ENCODE results near the gene CERS3. TPM values are rescaled to one million over a fixed set of nuclear protein-coding genes. Genes with fewer than 3 reads are reported as not detected.

The CERS3 gene
- polyA plus RNA-seq, 1 experiment, result not detected

DNA sequence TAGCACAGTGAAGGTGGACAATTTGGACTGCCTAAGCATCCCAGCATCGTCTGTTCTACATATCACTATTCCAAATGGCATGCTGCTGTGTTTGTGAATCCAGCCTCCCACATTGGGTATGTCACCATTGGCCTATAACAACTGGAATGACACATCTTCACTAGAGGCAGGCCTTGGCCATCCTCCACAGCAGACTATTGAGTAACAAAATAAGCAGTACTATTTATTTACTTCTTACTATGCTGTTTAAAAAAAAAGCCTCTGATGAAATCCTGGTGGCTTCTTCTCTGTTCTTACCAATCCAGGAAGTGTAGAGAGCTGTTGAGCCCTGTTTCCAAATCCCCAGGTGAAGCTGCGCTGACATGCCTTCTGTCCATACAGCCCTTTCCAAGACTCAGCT, 30.6 kb upstream of the CERS3 start:
- ChIA-PET CTCF (interaction anchor here (0.5 to 1.0 kb wide), 3 partner anchors 11 to 365 kb away, joined by 3 to 4 read pairs (median 3); no protein-coding TSS in a partner anchor), POLR2A (no interaction called here)
- peak; percentile 11 for DNase-seq (ENCODE audit: low read depth)
- TF ChIP-seq CTCF (IDR thresholded peaks at IDR 0.05; ENCODE audit: insufficient read depth, low read depth, low read length), result no peak
- H3K36me3 ChIP-seq (ENCODE audit: control insufficient read depth, insufficient read depth, low read length), result no peaks in the 10 kb centered on the region
- no peaks in the 10 kb centered on the region for H3K27me3 ChIP-seq (ENCODE audit: control insufficient read depth, insufficient read depth, low read length)
- H3K4me3 ChIP-seq (ENCODE audit: low read depth, low read length), result no peak overlapping the region

DNA sequence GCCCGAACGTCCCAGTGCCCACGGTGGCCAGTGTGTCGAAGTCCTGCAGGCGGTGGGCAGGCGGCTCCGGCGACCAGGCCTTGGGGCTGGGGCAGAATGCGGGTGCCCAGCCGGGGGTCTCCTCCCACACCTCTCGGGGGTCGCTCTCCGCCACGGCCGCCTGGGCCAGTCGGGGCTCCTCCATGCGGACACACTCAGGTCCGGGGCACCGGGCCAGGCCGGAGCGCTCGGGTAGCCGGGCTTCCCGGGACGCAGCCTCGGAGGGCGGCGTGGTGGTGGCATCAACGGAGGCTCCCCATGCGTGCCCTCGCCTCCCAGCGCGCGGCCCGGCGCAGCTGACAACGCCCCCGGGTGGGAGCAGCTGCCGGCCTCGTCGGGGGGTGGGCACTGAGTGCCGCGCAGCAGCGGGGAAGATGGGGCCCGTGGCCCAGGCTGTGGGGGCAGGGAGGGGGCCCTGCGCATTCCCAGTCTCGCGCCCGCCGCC, 30.1 kb upstream of the CERS3 start:
- no peak overlapping the region for H3K4me3 ChIP-seq (ENCODE audit: low read depth, low read length)
- CTCF ChIA-PET, result interaction anchor here (0.5 to 1.0 kb wide), 2 partner anchors 11 to 18 kb away, joined by 3 read pairs; no protein-coding TSS in a partner anchor

GRCh38 chr15:100553468-100553867, 24.7 kb upstream of the CERS3 start:
- no peak for TF ChIP-seq CTCF (IDR thresholded peaks at IDR 0.05; ENCODE audit: insufficient read depth, low read depth, low read length)
- ChIA-PET CTCF (interaction anchor here (0.7 kb wide), 1 partner anchor 152 kb away, joined by 3 read pairs; no protein-coding TSS in a partner anchor), POLR2A (no interaction called here)
- no peak overlapping the region for H3K4me3 ChIP-seq (ENCODE audit: low read depth, low read length)
- DNase-seq (ENCODE audit: low read depth), result no peak
- no peaks in the 10 kb centered on the region for H3K36me3 ChIP-seq (ENCODE audit: control insufficient read depth, insufficient read depth, low read length)
- no peaks in the 10 kb centered on the region for H3K27me3 ChIP-seq (ENCODE audit: control insufficient read depth, insufficient read depth, low read length)

More for the DNA sequence above, 30.1 kb upstream of the CERS3 start:
- H3K27me3 ChIP-seq (ENCODE audit: control insufficient read depth, insufficient read depth, low read length), result no peaks in the 10 kb centered on the region
- POLR2A ChIA-PET, result no interaction called here
- H3K36me3 ChIP-seq (ENCODE audit: control insufficient read depth, insufficient read depth, low read length), result no peaks in the 10 kb centered on the region
- no peak for DNase-seq (ENCODE audit: low read depth)
- TF ChIP-seq CTCF (IDR thresholded peaks at IDR 0.05; ENCODE audit: insufficient read depth, low read depth, low read length), result no peak

DNA sequence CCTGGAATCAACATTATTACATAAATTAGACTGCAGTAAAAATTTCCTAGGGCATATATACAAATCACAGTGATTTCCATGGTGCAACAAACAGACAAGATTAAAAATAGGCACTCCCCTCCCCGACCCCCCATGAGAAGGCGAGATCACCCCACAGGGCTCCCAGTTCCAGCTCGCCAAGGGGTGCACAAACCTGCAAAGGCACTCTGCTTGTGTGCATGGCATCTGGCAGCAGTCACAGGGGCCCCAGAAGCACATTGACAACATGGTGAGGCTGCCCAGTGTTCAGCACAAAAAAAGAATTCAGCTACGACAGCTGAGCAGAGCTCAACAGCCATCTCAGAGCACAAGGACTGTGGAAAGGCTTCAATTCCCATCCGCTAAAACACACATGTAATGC, 19.2 kb upstream of the CERS3 start:
- no peak for DNase-seq (ENCODE audit: low read depth)
- Histone ChIP-seq H3K27me3 (ENCODE audit: control insufficient read depth, insufficient read depth, low read length) (no peaks in the 10 kb centered on the region), H3K4me3 (ENCODE audit: low read depth, low read length) (no peak overlapping the region), H3K36me3 (ENCODE audit: control insufficient read depth, insufficient read depth, low read length) (no peaks in the 10 kb centered on the region)
- TF ChIP-seq CTCF (IDR thresholded peaks at IDR 0.05; ENCODE audit: insufficient read depth, low read depth, low read length), result no peak
- ChIA-PET CTCF (interaction anchor here (0.6 to 0.7 kb wide), 2 partner anchors 11 to 23 kb away, joined by 3 read pairs; no protein-coding TSS in a partner anchor), POLR2A (no interaction called here)

GRCh38 chr15:100544946-100545345, 16.2 kb upstream of the CERS3 start:
- CTCF ChIA-PET, result no interaction called here
- DNase-seq (ENCODE audit: low read depth), result no peak
- no peaks in the 10 kb centered on the region for H3K27me3 ChIP-seq (ENCODE audit: control insufficient read depth, insufficient read depth, low read length)
- POLR2A ChIA-PET, result no interaction called here
- no peak overlapping the region for H3K4me3 ChIP-seq (ENCODE audit: low read depth, low read length)
- no peak for TF ChIP-seq CTCF (IDR thresholded peaks at IDR 0.05; ENCODE audit: insufficient read depth, low read depth, low read length)
- H3K36me3 ChIP-seq (ENCODE audit: control insufficient read depth, insufficient read depth, low read length), result no peaks in the 10 kb centered on the region

Measured in BJ (cell line).